Measurements from ENCODE around the gene LDLRAD4. TPM values are rescaled to one million over a fixed set of nuclear protein-coding genes. Genes with fewer than 3 reads are reported as not detected.

Gene LDLRAD4
- polyA plus RNA-seq, 3 donors, result 1.7 to 8.5 (median 3.7) TPM

- 87 to 93% (median 89%) methylated on average over 3 of the region's 3 CpGs for WGBS, 3 donors
- H3K27ac ChIP-seq (ENCODE audit: low read depth, low read length), result no peak overlapping the region
Observed at GRCh38 chr18:13433125-13433524, 214.6 kb downstream of the LDLRAD4 start.

- WGBS, 3 donors, result 72 to 84% (median 82%) methylated on average over 5 of the region's 5 CpGs
- H3K27ac ChIP-seq (ENCODE audit: low read depth, low read length), result no peak overlapping the region
Observed at GRCh38 chr18:13433685-13434084, 215.1 kb downstream of the LDLRAD4 start.

GRCh38 chr18:13434854-13435253, 216.3 kb downstream of the LDLRAD4 start:
- H3K27ac ChIP-seq (ENCODE audit: low read depth, low read length), result no peak overlapping the region
- 71 to 97% (median 88%) methylated on average over 5 of the region's 5 CpGs for WGBS, 3 donors

DNA sequence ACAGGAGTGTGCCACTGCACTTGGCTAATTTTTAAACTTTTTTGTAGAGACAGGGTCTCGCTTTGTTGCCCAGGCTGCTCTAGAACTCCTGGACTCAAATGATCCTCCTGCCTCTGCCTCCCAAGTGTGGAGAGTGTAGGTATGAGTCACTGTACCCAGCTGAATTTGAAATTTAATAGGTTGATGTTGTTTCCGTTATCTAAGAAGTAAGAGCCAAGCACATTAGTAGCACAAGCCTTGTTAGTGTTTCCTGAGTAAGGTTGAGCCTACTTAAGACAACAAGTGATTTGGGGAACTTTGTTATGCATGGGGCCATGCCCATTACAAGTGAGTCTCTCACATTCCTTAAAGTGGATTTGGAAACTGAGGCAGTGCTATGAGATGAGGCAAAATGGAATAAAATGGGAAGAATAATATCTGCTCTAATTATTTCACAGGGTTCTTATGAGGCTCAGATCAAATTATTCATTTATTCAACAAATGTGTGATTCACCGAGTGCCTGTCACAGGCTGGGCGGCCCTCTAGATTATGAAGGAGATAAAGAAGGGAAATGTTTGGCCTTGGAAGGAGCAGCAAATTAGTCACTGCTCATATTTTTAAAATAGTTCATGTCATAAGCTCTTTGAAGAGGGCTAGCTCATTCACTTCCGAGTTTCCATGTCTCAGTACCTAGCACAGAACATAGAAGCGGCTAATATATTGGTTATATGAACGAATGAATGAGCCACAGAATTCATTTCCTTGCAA, 217.2 kb downstream of the LDLRAD4 start:
- H3K27ac ChIP-seq (ENCODE audit: low read depth, low read length), result no peak overlapping the region
- 80 to 85% (median 82%) methylated on average over 7 of the region's 7 CpGs for WGBS, 3 donors

- H3K27ac ChIP-seq (ENCODE audit: low read depth, low read length), result no peak overlapping the region
- WGBS, 3 donors, result 78 to 82% (median 79%) methylated on average over 8 of the region's 8 CpGs
Observed at GRCh38 chr18:13436576-13436975, 218.0 kb downstream of the LDLRAD4 start.

DNA sequence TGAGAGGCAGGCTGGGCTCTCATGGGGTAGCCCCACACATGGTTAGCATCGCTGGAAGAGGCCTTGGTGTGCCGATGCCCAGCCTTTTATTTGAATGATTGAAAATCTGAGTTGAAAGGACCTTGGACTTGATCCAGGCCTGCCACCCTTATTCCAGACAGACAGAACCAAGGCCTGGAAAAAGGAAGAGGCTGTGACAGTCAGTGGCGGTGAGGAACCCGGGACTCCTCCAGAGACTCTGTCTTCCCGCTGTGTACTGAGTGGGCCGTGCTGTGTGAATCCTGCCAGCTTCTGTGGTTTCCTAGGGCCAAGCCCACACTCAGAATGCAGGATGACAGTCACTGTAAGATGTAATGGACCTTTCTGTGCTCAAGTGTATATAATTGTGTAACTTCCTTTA, 218.5 kb downstream of the LDLRAD4 start:
- H3K27ac ChIP-seq (ENCODE audit: low read depth, low read length), result no peak overlapping the region
- 53 to 83% (median 65%) methylated on average over 6 of the region's 6 CpGs for WGBS, 3 donors

GRCh38 chr18:13437796-13438506, 219.4 kb downstream of the LDLRAD4 start:
- no peak overlapping the region for H3K27ac ChIP-seq (ENCODE audit: low read depth, low read length)

DNA sequence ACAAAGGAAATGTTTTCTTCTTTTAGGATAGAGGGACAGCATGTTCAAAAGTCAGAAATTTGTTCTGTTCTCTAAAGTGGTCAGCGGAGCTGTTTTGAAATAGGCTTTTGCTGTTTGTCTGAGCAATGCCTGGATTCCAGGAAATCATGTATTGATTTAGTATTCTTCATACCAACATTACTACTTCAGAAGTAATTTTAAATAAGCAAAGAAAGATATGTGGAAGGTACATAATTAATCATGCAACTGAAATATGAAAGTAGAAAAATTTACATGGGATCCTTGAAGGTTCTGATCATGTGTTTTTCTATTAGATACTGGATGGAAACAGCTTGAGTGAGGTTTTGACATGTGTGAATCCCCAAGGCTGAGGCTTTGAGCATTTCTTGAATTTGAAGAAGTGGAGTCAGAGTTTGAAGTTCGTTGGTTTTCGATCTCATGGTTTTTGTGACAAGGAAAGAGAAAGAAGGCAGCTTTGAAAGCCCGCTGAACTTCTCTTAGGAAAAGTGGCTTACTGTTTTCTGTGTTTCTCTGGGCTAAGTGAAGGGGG, 220.0 kb downstream of the LDLRAD4 start:
- 81 to 86% (median 81%) methylated on average over 4 of the region's 4 CpGs for WGBS, 3 donors
- no peak overlapping the region for H3K27ac ChIP-seq (ENCODE audit: low read depth, low read length)

More at GRCh38 chr18:13437796-13438506, 219.4 kb downstream of the LDLRAD4 start:
- WGBS, 3 donors, result 83 to 88% (median 88%) methylated on average over 17 of the region's 17 CpGs

GRCh38 chr18:13439461-13439860, 220.9 kb downstream of the LDLRAD4 start:
- H3K27ac ChIP-seq (ENCODE audit: low read depth, low read length), result no peak overlapping the region
- WGBS, 3 donors, result 93 to 94% (median 94%) methylated on average over 7 of the region's 7 CpGs

DNA sequence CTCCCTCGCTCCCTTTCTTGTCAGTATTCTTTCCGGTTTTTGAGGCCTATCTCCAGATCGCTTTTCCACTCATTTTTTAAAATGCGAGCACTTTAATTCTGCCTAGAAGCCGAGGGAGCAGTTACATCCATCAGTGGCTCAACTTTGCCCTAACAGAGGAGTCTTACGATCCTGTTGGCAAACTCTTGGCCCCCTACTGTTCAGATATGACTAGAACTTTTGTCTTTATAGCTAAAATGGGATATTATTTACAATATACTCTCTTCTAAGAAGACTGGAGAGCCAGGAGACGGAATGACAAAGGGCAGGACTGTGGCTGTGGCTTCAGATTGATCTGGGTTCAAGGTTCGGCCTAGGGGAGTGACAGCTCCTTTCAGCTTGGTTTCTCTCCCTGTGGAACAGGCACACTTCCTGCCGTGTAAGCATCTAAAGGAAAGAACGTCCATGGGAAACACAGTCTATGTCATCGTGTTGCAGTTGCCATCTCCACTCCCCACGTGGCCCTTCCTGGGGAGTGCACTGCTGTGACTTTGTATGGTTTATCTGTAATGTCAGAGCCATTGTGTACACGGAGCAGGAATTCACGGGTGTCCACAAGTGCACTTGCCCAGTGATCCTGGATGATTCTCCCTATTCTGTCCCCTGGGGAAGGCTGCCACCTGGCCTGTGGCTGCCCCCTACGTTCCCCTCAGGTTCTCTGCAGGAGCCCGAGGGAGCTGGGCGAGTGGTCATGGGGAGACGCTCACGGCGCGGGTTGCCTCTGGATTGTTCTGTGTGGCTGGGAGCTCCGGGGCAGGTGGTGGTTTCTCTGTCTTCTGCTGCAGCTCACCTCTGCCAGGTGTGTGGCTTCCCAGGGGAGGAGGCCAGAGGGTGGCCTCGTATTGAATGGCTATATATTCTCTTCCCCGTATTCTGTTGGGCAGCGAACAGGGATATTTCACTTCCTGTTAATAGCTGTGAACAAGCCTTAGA, 222.0 kb downstream of the LDLRAD4 start:
- 61 to 88% (median 87%) methylated on average over 25 of the region's 25 CpGs for WGBS, 3 donors
- H3K27ac ChIP-seq (ENCODE audit: low read depth, low read length), result no peak overlapping the region

DNA sequence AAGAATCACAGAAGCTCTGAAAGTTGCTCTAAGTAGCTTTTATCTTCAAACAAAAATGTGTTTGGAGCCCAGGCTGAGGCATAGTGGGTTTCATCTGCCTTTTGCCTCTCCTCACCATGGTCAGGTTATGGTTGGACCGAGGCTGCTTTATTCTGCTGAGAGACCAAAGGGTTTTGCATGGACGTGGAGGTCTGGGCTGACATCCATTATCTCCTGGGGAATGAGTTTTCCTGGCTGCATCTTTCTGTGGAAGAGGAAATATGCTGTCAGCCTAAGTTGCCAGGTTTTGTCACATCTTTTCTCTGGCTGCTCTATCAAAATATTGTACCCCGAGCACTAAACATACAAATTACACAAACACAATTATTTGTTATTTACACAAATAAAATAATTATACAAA, 223.2 kb downstream of the LDLRAD4 start:
- WGBS, 3 donors, result 61 to 72% (median 65%) methylated on average over 3 of the region's 3 CpGs

DNA sequence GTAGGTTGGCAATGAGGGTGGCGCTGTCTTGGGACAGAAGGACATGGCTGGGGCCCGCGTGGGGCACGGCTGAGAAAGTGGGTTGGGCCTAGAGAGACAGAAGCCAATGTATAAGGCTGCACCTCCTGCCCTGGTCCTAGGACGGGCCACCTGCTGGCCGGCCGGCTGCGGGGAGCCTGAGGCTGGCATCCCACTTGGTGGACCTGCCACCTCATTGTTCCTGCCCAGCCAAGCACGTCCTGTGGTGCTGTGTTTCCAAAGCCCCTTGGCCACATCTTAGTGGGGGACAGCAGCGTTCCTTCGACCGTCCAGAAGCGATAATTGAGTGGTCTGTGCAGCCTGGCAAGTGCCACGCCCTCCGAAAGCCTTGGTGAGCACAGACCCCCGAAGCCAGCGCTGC, 223.9 kb downstream of the LDLRAD4 start:
- no peak overlapping the region for H3K27ac ChIP-seq (ENCODE audit: low read depth, low read length)
- 94 to 96% (median 94%) methylated on average over 17 of the region's 17 CpGs for WGBS, 3 donors

More for the DNA sequence above, 223.2 kb downstream of the LDLRAD4 start:
- no peak overlapping the region for H3K27ac ChIP-seq (ENCODE audit: low read depth, low read length)

DNA sequence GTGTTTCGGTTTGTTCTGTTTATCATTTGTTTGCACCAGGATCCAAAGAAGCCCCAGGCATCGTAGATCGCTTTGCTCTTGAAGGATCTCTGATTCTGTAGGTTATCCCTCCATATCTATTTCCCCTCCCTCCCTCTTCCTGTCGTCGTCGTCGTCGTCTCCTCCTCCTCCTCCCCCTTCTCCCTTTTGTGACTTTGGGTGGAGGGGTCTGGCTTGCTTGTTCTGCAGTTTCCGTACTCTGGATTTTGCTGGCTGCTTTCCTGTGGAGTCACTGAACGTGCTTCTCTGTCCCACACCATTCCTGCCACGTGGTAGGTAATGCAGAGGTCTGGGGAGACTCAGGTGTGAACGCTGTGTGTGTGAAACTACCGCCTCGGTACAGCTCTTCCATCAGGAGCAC, 225.0 kb downstream of the LDLRAD4 start:
- 61 to 66% (median 65%) methylated on average over 14 of the region's 14 CpGs for WGBS, 3 donors
- no peak overlapping the region for H3K27ac ChIP-seq (ENCODE audit: low read depth, low read length)

GRCh38 chr18:13444430-13445240, 226.1 kb downstream of the LDLRAD4 start:
- WGBS, 3 donors, result 81 to 89% (median 88%) methylated on average over 8 of the region's 8 CpGs

GRCh38 chr18:13445241-13445897, 226.8 kb downstream of the LDLRAD4 start:
- no peak overlapping the region for H3K27ac ChIP-seq (ENCODE audit: low read depth, low read length)
- 73 to 79% (median 76%) methylated on average over 6 of the region's 6 CpGs for WGBS, 3 donors

More at GRCh38 chr18:13444430-13445240, 226.1 kb downstream of the LDLRAD4 start:
- H3K27ac ChIP-seq (ENCODE audit: low read depth, low read length), result no peak overlapping the region

DNA sequence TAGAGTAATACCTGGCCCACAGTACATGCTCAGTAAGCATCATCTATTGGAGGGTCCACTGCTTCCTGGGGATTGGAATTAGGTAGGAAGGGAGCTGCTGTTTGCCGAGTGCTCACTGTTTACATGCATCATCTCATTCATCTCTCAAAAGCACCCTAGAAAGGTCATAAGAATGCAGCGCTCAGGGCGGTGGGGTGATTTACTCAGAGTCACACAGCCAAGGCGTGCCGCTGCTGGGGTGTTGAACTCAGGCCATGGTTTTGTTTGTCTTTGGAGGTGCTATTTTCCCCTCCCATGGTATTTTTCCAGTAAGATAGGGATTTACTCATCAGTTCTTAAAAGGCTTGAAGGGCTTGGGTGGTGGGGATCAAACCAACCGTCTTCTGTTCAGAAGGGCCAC, 227.5 kb downstream of the LDLRAD4 start:
- no peak overlapping the region for H3K27ac ChIP-seq (ENCODE audit: low read depth, low read length)
- 87 to 97% (median 92%) methylated on average over 6 of the region's 6 CpGs for WGBS, 3 donors
